HS-5 (cell line): Measurements from ENCODE around the gene RPTOR.

Source experiments
- DNase-seq: peaks from one replicate; pipeline ENCODE4 v3.0.0-alpha.2; 2012; ENCODE audit warnings: low read depth

The RPTOR gene

DNA sequence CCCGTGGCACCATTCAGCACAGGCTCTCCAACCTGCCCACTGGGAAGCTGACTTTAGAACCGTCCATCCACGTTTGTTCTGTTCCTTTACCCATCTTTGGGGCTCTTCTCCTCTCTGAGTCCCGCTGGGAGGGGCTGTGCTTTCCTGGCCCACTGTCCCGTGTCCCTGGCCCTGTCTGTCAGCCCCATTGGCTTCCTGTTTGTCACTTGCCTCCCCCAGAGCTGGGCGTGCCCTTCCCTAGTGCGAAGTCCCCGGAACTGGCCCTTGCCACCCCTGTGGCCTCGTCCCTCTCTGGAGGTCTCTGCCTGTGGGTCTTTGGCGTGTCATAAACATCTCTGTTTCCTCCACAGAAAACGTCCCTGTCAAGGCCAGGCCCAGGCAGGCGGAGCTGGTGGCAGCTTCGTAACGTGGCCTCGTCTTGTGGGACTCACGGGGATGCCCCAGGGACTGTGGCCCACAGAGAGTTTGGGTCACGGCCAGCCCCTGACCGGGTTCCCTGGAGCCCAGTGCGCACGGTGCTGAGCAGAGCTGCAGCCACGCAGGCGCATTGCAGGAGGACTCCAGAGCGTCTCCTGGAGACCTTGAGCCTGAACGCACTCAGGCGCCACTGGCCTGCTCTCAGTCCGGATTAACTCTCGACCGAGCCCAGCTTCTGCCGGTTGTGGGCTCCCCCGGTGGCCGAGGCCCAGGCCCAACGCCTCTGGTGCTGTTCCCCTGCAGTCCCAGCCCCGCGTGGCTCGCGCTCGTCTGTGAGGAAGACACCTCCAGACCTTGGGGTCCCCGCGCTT lies 454.3 kb downstream of the RPTOR start:
- DNase-seq, result no peak

DNA sequence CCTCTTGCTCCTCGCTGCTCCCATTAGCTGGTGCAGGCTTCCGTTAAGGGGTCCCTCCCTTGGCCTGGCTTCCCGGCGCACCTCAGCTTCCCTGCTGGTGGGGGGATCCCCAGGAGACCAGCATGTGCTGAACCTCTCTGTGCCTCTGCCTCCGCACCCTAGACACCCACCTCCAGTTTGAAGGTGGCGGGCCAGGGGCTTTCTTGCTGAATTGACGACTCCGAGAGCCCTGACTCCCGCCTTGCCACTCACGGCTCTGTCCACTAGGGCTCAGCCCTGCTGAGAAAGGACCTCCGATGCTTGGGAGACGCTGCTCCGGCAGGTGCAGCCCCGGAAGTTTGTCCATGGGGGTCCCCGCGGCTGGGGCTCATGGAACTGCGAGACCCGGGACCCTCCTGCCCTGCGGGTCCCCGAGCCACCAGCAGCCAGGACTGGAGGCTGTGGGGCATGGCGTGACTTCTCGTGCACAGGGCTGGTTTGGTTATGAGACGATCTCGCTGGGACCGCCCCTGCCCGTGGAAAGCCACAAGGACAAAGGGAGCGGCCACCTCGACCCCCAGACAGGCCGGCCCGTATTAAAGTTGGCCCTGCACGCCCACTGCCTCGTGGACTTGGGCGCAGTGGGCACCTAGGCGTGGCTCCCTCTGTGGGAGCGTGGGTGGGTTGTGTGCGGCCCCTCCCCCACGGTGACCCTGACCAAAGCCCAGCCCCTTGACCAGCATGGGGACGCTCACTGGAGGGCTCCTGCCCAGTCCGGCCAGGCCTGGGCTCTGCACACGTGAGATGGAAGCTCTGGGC lies 455.1 kb downstream of the RPTOR start:
- no peak for DNase-seq

DNA sequence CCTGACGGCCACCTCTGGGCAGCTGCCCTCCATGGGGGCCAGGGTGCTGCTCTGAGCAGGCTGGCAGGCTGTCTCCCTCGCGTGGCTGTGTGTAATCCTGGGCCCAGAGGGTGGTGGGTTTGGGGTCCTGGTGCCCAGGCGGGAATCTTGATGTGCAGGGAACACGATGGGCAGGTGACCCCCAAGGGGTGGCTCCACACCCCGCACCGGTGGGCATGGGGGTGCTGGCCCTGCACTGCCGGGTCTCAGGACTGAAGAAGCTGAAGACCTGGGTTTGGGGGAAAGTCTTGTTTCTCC lies 455.6 kb downstream of the RPTOR start:
- no peak for DNase-seq

DNA sequence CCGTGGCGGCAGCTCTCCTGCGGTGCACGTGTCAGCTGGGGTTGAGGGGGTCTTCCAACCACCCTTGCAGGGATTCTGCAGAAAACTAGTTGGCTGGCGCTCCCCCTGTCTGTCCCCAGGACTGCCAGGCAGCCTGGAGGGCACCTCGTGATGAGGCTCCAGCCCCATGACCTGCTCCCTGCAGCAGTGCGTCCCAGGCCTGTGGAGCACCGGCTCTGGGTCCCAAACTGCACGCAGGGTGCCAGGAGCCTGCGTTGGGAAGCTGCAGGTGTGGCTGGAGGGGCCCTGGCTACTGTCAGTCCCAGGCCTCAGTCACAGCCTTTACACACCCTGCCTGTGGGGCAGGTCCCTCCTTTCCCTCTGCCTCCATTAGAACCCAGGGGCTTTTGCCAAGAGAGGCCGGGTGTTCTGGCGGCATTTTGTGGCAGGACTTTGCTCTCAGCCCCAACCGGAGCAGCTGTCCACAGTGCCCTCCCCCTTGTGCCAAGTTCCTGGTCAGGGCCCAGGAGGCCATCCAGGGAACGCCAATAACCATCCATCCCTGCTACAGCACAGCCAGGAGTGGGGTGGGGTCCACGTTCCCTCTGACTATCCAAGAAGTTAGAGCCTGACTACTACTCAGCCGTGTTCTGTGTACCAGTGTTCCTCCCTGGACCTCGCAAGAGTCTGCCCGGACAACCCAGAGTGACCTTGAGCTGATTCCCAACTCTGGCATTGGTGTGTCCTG lies 456.2 kb downstream of the RPTOR start:
- DNase-seq, result no peak

DNA sequence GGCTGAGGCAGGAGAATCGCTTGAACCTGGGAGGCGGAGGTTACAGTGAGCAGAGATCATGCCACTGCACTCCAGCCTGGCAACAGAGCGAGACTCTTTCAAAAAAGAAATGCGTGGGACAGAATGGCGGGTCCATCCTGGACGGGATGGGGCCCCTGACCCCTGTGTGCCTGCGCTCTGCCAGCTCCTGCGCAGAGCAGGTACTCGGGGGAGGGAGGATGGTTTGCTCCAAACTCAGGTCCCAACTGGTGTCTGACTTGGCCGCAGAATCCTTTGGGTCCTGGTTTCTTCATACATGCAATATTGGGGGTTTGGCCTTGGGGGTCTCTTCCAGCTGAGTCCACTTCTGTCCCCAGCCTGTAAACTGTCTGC lies 457.4 kb downstream of the RPTOR start:
- DNase-seq, result no peak

DNA sequence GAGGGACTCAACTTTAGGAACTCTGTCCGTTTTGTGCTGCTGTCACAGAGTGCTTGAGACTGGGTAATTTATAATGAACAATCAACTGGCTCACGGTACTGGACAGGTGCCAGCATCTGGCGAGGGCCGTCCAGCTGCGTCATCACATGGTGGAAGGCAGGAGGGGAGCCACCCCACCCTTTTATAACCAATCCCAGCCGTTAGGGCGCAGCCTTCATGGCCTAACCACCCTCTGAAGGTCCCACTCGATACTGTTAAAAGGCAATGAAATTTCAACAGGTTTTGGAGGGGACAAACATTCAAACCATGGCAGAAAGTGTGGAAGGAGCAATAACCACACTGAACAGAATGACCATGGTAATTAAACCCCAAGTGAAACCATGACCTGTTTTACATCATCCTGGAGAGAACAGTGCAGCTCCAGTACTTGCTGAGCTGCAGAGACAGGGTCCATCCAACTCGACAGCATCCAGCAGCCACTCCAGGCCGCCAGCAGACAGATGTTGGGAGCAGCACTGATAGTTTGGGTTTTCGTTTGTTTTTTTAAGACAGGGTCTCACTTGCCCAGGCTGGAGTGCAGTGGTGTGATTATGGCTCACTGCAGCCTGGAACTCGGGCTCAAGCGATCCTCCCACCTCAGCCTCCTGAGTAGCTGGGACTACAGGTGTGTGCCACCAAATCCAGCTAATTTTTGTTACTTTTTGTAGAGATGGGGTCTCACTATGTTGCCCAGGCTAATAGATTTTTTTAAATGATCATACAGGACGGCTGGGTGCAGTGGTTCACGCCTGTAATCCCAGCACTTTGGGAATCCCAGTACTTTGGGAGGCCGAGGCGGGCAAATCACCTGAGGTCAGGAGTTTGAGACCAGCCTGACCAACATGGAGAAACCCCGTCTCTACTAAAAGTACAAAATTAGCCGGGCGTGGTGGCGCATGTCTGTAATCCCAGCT lies 458.0 kb downstream of the RPTOR start:
- no peak for DNase-seq

DNA sequence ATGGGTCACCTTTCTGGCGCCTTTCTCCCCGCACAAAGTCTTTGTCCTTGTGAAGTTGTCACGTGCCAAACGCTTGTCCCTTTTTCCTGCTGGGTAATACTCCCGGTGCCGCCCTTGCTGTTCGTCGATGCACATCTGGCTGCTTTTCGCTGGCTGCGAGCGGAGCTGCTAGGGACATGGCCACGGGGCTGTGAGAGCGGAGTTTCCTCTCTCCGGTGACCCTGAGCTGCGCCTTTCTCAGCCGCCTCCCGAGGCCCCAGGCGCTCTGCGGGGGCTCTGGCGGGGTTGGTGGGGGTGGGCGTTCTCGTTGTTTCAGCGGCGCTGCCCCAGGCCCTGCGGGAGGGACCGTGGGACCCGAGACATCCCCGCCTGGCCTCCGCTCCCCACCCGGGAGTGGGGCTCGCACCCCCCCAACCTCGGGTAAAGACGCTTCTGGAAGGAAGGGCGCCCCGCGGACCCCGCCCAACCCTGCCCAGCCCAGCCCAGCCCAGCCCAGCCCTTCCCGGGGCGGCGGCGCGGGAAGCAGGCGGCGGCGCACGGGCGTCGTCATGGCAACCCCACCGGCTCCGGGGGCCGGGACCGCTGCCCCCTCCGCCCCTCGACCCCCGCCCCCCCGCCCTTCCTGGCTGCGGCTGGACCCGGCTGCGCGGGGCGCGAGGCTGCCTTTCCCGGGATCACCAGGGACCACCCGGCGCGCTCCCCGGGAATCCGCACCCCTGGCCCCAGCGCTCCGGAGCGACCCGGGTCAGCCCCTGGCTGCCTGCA lies 459.3 kb downstream of the RPTOR start:
- no peak for DNase-seq

DNA sequence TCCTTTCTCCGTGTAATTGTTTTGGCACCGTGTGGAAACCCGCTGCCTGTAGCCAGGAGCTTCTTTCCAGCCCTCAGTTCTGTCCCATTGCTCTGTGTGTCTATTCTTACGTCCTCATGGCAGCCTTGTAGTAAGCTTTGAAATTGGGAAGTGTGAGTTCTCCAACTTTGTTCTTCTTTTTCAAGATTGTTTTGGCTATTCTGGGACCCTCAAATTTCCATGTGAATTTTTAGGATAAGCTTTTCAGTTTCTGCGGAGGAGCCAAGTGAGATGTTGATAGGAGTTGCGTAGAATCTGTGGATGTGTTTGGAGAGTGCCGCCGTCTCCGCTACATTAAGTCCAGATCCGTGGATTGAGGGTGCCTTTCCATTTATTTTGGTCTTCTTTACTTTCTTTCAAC lies 462.3 kb downstream of the RPTOR start:
- DNase-seq, result no peak

DNA sequence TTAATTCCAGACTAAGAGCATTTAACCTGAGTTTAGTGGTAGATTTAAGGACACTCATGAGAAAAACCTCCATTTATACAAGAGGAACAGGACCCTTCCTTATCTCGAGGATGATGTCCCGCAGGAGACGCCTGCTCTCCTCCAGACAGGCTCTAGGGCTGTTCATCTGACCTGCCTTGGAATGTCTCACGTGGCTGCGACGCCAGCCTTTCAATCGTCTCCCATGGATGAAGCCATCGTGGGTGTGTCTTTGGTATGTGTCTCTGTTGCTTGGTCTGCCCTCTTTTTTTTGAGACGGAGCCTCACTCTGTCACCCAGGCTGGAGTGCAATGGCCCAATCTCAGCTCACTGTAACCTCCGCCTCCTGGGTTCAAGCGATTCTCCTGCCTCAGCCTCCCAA lies 463.5 kb downstream of the RPTOR start:
- no peak for DNase-seq

DNA sequence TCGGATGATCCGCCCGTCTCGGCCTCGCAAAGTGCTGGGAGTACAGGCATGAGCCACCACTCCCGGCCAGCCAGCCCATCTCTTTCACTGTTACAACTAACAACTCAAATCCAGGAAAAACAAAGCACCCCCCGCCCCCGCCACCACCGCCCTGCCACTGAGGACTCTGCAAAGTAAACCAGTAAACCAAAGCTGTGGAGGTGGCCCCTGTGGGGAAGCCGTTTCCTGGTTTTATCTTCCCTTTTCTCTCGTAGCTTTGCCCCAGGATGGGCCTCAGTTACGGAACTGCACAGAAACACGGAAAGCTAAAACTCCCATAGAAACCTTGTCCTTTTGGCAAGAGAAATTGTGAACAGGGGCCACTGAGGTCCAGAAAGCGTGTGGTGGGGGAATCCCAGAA lies 464.5 kb downstream of the RPTOR start:
- no peak for DNase-seq

DNA sequence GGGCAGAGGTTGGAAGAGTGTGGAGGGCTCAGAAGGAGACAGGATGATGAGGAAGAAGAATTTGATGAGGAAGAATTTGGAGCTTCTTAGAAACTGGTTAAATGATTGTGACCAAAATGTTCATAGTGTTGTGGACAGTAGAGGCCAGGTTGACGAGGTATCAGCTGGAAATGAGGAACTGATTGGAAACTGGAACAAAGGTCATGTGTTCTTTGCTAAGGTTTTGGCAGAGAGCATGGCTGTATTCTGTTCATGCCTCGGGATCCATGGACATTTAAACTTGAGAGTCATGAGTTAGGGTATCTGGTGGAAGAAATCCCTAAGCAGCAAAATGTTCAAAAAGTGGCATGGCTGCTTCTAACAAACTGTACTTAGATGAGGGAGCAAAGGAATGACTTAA lies 466.3 kb downstream of the RPTOR start:
- DNase-seq, result no peak

DNA sequence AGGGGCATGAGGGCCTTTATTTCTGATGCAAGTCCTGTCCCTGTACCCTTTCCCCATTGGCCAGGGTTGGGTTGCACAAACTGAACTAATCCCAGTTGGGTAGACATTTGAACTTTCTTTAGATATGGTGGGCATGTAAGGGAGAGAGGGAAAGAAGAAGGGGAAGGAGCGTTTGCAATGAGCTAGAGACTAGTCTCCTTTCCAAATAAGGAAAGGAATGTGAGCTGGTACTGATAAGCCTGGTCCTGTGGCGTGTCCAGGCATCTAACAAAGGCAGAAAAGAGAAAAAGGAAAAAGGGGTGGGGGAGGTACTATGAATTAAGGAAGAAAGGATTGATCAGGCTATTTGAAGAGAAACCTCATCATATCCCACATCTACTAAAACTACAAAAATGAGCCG lies 467.3 kb downstream of the RPTOR start:
- DNase-seq, result no peak

DNA sequence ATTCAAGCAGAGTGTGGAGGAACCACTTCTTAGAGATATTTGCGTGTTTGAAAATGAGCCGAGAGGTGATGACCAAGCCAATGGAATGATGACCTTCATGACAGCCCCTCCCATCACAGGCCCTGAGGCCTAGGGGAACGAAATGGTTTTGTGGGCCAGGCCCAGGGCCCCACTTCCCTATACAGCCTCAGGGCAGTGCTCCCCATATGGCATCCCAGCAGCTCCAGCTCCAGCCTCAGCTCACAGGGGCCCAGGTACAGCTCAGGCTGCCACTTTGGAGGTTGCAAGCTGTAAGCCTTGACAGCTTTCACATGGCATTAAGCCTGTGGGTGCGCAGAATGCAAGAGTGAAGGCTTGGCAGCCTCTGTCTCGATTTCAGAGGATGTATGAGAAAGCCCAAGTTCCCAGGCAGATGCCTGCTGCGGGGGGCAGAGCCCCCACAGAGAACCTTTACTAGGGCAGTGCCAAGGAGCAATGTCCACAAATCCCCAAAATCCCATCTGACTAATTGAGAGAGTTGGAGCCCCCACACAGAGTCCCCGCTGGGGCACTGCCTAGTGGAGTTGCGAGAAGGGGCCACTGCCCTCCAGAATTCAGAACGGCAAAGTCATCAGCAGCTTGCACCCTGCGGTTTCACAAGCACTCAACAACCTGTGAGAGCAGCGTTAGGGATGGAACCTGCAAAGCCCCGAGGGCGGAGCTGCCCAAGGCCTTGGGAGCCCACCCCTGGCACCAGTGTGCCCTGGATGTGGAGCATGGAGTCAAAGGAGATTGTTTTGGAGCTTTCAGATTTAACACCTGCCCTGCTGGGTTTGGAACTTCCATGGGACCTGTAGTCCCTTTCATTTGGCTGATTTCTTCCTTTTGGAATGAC lies 468.2 kb downstream of the RPTOR start:
- DNase-seq, result no peak

DNA sequence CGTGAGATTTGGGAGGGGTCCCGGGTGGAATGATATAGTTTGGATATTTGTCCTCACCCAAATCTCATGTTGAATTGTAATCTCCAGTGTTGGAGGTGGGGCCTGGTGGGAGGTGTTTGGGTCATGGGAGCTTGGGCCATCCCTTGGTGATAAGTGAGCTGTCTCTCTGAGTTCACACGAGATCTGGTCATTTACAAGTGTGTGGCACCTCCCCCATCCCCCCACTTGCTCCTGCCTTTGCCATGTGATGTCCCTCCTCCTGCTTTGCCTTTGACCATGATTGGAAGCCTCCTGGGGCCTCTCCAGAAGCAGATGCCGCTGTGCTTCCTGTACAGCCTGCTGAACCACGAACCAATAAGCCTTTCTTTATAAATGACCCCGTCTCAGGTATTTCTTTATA lies 469.0 kb downstream of the RPTOR start:
- DNase-seq, result no peak

DNA sequence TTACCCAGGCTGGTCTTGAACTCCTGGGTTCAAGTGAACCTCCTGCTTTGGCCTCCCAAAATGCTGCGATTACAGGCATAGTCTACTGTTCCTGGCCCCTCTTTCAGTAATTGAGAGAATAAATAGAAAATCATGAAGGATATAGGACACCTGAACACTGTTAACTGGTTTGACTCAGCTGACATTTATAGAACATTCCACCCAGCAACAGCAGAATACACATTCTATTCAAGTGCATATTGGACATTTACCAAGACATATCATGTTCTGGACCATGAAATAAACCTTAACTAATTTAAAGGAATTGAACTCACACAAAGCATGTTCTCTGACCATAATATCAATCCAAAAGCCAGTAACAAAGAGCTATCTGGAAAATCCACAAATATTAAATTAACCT lies 470.5 kb downstream of the RPTOR start:
- no peak for DNase-seq
